Stimulated activated CD4-positive, alpha-beta T cell treated with anti-CD3 and anti-CD28 coated beads, TNF-alpha, amount 100 ng/mL, for 48 hours (primary cell): ENCODE measurements around the gene TAF1B.
"Not testable (repeated sequence)": the region's sequence is repeated elsewhere in the genome, so short reads cannot be mapped to it uniquely, and the experiment has no call there.

Source experiments
- DNase-seq, 3 donors: peaks; one replicate each; pipeline ENCODE4 v3.0.0-alpha.2; 2020; ENCODE audit warnings: low read depth in 3 of 3

Gene TAF1B

GRCh38 chr2:9831670-9832069 lies 11.6 kb upstream of the TAF1B start:
- DNase-seq: no peak

DNA sequence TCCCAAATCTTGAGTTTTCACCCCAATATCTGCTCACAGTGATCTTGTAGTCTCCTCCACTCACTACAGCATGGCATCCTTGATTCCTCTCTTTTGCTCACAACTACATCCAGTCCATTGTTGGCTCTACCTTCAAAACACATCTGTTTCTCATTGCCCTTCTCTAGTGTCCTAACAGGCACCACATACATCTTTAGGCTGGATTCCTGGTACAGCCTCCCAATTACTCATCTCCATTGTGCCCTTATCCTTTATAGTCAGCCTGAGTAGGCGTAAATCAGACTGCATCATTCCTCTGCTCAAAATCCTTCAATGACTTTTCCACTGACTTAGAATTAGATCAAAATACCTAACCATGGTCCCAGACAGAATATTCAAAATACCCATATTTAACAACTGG lies 10.7 kb upstream of the TAF1B start:
- DNase-seq: no peak

DNA sequence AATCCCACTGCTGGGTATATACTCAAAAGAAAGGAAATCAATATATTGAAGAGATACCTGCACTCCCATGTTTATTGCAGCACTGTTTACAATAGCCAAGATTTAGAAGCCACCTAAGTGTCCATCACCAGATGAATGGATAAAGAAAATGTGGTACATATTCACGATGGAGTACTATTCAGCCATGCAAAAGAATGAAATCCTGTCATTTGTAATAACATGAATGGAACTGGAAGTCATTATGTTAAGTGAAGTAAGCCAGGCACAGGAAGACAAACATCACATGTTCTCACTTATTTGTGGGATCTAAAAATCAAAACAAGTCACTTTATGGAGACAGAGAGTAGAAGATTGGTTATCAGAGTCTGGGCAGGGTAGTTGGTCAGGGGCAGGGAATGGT lies 8.2 kb upstream of the TAF1B start:
- not testable (repeated sequence) for DNase-seq

DNA sequence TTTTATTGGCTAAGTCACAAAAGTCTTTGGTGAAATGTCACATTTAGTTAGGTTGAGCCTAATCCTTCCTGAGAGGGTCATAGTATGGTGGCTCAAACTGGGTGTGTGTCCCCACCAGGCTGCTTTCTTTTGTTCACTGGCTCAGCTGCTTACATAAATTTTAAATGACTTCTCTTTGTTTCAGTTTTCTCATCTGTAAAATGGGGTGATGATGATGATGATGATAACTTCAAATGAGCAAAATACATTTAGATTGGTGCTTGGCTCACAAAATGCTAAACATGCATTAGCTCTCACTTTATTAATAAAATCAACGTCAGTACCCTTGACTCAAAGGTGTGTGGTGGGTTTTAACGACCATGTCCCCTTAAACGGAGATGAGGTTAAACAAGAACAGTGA lies 7.2 kb upstream of the TAF1B start:
- DNase-seq: no peak

DNA sequence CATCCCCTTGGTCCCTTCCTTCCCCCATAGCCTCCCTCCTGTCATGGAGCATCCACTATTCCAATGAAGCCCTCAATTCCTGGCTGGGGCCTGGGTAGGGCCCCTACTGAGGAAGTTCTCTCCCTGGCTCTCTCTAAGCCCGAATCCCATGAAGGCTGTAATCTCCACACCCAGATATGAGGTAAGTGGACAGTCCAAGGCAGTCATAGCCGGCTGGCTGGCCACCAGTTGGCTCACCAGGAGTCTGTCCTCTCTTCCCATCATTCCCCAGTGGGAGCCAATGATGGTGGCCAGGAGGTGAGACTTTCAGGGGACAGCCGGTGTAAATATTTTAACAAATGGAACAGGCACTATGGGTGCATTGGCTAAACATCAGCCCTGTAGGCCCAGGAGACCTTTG lies 6.8 kb upstream of the TAF1B start:
- DNase-seq: no peak

- DNase-seq: no peak
These were observed 5.8 kb upstream of the TAF1B start for GRCh38 chr2:9837451-9837850.

DNA sequence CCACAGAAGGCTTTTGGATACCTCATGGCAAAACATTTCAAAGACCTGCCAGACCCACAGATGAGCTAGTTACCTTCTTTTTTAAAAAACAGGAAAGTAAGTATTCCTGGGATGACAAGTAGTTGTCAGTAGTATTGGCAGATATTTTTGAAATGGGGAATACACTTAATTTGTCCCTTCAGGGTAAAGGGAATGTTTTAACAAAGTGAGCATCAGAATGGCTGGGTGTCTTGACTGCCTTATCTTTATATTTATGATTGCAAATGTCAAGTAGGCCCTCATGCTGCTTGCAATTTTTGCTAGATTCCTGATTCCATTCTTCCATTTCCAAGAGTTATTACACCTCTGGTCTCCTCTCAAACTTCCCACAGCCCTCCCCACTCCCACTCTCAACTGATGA lies 4.9 kb upstream of the TAF1B start:
- DNase-seq: no peak

DNA sequence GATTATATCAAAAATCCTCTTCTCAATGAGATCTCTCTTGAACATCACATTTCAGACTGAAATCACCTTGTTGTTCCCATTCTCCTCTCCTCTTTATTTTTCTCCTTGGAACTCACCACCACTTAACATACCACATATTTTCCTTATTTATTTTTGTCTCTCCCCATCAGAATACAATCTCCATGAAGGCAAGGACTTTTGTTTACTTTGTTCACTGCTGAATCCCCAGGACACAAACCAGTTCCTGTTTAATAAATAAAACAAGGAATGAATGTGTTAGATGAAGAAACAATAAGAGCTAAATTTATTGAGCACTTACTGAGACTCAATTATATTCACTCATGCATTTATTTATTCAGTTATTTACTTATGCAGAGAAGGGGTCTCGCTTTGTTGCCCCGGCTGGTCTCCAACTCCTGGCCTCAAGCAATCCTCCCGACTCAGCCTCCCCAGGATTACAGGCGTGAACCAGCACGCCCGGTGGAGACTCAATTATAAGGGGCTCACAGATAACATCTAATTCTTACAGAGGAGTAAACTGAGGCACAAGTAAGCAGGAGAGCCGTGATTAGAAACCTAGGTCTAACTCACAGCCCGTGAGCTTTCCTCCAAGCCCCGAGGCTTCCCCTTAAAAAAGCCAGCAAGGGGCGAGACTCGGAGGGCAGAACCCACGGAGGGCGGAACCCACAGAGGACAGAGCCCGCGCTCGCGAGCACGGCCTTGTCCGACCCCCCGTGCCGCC lies 616 bp upstream of the TAF1B start:
- DNase-seq: no peak

DNA sequence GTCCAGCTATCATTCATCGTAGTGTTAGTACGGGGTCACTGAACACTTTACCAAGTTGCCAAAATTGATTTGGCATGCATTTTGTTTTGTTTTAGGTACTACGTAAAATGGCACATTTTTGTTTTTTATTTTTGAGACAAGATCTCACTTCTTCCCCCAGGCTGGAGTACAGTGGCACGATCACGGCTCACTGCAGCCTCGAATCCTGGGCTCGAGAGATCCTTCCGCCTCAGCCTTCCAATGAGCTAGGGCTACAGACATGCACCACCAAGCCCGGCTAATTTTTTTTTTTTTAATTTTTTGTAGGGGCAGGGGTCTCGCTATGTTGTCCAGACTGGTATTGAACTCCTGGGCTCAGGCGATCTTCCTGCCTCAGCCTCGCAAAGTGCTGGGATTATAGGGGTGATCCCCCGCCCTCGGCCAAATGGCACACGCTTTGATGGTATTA lies 786 bp downstream of the TAF1B start:
- DNase-seq: no peak

DNA sequence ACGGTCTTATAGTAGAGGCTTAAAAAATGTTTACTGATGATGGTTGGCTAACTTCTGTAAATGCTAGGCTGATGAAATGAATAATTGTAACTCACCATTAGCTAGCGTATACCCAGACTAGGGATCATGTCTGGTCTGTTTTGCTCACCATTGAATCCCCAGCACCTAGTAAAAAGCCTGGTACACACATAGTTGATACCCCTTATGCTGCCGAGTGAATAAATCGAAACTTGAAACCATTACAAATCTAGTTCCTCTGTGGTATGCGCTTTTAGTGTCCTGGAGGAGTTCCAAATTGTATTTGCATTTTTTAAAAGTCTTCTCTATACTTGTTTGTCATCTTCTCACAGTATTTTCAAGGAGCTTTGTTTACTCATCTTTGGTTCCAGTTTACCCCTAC lies 1.3 kb downstream of the TAF1B start:
- DNase-seq: no peak

DNA sequence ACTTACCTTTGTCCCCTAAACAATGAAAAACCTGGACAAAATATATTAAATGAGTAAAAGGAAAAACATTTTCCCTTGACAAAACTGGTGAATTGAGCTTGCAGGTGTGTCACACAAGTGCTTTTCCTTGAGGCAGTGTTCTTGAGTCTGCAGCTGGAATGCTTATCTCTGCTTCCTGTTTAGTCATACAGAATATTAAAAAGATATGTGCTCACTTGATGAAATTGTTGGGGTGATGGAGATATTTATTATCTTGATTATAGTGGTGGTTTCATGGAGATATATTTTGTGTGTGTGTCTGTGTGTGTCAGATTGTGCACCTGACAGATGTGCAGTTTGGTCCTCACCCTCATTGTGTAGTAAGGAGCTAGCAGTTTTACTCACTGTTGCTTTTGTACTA lies 3.3 kb downstream of the TAF1B start:
- no peak for DNase-seq

DNA sequence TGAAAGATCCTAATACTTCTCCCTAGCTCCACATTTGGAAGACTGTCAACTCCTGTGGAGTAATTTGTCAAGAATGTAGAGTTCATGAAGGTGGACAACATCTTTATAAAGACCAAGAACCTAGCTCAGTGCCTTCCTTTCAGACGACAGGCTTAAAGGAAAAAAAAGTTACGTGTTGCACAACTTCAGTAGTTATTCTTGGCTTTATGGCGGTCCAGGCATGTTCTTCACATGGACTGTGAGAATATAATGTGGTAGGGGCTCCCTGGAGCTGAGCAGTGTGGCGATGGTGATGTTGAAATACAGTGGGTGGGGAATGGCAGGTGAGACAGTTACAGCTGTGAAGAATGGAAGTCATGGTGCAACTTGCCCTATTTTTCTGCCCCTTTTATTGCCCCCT lies 3.9 kb downstream of the TAF1B start:
- no peak for DNase-seq

- DNase-seq: no peak
These were observed 9.6 kb downstream of the TAF1B start for GRCh38 chr2:9852881-9853280.

GRCh38 chr2:9857814-9858729 lies 14.8 kb downstream of the TAF1B start:
- no peak for DNase-seq

DNA sequence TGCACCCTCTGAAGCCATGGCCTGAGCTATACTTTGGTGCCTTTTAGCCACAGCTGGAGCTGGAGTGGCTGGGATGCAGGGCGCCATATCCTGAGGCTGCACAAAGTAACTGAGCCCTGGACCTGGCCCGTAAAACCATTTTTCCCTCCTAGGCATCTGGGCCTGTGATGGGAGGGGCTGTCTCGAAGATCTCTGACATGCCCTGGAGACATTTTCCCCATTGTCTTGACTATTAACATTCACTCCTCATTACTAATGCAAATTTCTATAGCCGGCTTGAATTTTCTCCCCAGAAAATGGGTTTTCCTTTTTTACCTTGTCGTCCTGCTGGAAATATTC lies 15.4 kb downstream of the TAF1B start:
- DNase-seq: no peak

DNA sequence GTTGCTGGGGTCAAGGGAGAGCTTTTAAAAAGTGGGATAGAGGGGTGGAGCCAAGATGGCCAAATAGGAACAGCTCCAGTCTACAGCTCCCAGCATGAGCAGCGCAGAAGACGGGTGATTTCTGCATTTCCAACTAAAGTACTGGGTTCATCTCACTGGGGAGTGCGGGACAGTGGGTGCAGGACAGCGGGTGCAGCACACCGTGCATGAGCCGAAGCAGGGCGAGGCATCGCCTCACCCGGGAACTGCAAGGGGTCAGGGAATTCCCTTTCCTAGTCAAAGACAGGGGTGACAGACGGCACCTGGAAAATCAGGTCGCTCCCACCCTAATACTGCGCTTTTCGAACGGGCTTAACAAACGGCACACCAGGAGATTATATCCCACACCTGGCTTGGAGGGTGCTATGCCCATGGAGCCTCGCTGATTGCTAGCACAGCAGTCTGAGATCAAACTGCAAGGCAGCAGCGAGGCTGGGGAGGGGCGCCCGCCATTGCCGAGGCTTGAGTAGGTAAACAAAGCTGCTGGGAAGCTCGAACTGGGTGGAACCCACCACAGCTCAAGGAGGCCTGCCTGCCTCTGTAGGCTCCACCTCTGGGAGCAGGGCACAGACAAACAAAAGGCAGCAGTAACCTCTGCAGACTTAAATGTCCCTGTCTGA lies 17.8 kb downstream of the TAF1B start:
- DNase-seq: not testable (repeated sequence)

DNA sequence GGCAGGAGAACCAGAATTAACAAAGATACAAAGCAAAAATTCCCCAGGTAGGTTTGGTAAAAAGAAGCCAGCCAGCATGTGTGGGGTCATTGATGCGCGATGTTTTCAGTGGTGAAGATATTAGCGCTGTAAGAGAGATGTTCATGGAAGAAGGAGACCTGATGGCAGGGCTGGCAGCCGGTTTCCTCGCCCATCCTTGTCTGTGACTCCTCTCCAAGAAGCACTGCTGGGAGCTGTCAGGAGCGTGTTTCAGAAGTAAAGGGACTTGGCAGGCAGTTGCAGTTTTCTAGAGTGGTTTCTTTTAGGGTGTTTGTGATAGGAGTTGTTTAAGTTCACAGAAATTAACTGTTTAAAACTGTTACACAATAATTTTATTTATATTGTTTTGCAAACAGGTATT lies 24.6 kb downstream of the TAF1B start:
- no peak for DNase-seq

DNA sequence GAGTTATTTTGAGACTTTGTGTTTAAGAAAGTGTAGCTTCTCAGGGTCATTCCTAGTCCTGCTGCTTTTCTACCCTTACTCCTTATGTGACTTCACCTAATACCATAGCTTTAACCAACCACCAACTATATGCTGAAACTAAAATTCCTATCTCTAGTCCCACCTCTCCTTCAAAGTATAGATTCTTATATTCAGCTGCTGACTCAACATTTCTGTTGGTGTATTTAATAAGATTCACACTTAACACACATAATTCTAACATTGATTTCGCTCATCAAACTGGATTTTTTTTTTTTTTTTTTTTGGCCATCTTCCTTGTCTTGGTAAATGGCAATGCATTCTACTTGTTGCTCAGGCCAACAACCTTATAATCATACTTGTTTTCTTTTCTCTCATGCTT lies 30.1 kb downstream of the TAF1B start:
- no peak for DNase-seq

GRCh38 chr2:9877026-9877425 lies 33.8 kb downstream of the TAF1B start:
- no peak for DNase-seq

- DNase-seq: no peak
These were observed 34.5 kb downstream of the TAF1B start for GRCh38 chr2:9877726-9878125.

- DNase-seq: no peak
These were observed 36.4 kb downstream of the TAF1B start for GRCh38 chr2:9879455-9880194.

- no peak for DNase-seq
These were observed 40.6 kb downstream of the TAF1B start for GRCh38 chr2:9883897-9884296.
